Loucy (cell line): ENCODE results near the gene TMEM176A.

Experiments
- EZH2phosphoT487 ChIP-seq: fragments of 200-600 bp; IDR thresholded peaks from 2 replicates; pipeline ENCODE4 v1.6.1; 2018; ENCODE audit warnings: antibody characterized with exemption, mild to moderate bottlenecking, moderate library complexity, borderline replicate concordance
- TF ChIP-seq, protein P1 (sequence below): fragments of 200-600 bp; sonication (generic); conservative IDR thresholded peaks from 2 replicates; pipeline ENCODE4 v1.5.1; 2014; ENCODE audit warnings: mild to moderate bottlenecking, antibody characterized with exemption, low read length

DNA sequence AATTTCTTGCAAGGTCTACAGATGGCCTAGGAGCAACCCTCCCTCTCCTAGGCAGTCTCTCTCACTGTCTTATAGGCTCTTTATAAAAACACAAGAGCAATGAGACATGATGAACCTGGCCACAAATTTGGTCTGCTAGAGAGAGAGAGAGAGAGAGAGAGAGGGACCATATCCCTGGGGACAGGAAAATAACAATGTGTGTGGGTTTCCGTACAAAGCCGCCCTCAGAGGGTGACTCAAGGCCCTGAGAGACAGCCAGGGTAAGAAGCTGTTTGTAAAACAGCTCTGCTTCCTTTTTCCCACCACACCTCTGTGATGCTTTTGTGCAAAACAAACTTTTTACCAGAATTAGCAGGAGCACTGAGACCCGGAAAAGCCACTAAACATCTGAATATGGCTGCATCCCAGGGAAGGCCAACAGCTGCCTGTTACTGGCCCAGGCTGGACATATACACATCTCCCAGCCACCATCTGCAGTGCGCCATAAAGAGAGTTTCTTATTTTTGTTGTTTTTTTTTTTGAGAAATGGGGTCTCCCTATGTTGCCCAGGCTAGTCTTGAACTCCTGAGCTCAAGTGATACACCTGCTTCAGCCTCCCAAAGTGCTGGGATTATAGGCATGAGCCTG is 45.0 kb upstream of the TMEM176A start:
- TF ChIP-seq, protein P1, sequence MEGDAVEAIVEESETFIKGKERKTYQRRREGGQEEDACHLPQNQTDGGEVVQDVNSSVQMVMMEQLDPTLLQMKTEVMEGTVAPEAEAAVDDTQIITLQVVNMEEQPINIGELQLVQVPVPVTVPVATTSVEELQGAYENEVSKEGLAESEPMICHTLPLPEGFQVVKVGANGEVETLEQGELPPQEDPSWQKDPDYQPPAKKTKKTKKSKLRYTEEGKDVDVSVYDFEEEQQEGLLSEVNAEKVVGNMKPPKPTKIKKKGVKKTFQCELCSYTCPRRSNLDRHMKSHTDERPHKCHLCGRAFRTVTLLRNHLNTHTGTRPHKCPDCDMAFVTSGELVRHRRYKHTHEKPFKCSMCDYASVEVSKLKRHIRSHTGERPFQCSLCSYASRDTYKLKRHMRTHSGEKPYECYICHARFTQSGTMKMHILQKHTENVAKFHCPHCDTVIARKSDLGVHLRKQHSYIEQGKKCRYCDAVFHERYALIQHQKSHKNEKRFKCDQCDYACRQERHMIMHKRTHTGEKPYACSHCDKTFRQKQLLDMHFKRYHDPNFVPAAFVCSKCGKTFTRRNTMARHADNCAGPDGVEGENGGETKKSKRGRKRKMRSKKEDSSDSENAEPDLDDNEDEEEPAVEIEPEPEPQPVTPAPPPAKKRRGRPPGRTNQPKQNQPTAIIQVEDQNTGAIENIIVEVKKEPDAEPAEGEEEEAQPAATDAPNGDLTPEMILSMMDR = no peak
- no peak for TF ChIP-seq EZH2phosphoT487
